ENCODE measurements around the gene SOWAHC.

Gene SOWAHC

GRCh38 chr2:109613081-109613921 lies 863 bp upstream of the SOWAHC start:
- Histone ChIP-seq H3K9me3 (no peaks in the 10 kb centered on the region), H3K4me3 (ENCODE audit: low read depth, low read length) (peak overlapping the region; percentile 43), H3K36me3 (no peaks in the 10 kb centered on the region), H3K27me3 (peaks cover 10% of the 10 kb centered on the region), H3K4me1 (no peaks in the 10 kb centered on the region)
- DNase-seq: peak; percentile 4
- TF ChIP-seq, protein P1, sequence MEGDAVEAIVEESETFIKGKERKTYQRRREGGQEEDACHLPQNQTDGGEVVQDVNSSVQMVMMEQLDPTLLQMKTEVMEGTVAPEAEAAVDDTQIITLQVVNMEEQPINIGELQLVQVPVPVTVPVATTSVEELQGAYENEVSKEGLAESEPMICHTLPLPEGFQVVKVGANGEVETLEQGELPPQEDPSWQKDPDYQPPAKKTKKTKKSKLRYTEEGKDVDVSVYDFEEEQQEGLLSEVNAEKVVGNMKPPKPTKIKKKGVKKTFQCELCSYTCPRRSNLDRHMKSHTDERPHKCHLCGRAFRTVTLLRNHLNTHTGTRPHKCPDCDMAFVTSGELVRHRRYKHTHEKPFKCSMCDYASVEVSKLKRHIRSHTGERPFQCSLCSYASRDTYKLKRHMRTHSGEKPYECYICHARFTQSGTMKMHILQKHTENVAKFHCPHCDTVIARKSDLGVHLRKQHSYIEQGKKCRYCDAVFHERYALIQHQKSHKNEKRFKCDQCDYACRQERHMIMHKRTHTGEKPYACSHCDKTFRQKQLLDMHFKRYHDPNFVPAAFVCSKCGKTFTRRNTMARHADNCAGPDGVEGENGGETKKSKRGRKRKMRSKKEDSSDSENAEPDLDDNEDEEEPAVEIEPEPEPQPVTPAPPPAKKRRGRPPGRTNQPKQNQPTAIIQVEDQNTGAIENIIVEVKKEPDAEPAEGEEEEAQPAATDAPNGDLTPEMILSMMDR (IDR thresholded peaks at IDR 0.05; ENCODE audit: low read depth, low read length): no peak

GRCh38 chr2:109614715-109615636 lies 812 bp downstream of the SOWAHC start:
- no peaks in the 10 kb centered on the region for H3K36me3 ChIP-seq
- no peak overlapping the region for H3K4me3 ChIP-seq (ENCODE audit: low read depth, low read length)
- DNase-seq: peak; percentile 3
- no peaks in the 10 kb centered on the region for H3K9me3 ChIP-seq
- no peaks in the 10 kb centered on the region for H3K4me1 ChIP-seq
- peaks cover 10% of the 10 kb centered on the region for H3K27me3 ChIP-seq
- TF ChIP-seq, protein P1 (IDR thresholded peaks at IDR 0.05; ENCODE audit: low read depth, low read length): no peak

- no peak for DNase-seq
- Histone ChIP-seq H3K27me3 (peaks cover 10% of the 10 kb centered on the region), H3K9me3 (no peaks in the 10 kb centered on the region), H3K4me3 (ENCODE audit: low read depth, low read length) (no peak overlapping the region), H3K4me1 (no peaks in the 10 kb centered on the region), H3K36me3 (no peaks in the 10 kb centered on the region)
- TF ChIP-seq, protein P1 (IDR thresholded peaks at IDR 0.05; ENCODE audit: low read depth, low read length): no peak
Measured at GRCh38 chr2:109615637-109616144, 1.5 kb downstream of the SOWAHC start.

- no peak for DNase-seq
- no peaks in the 10 kb centered on the region for H3K9me3 ChIP-seq
- H3K36me3 ChIP-seq: no peaks in the 10 kb centered on the region
- peaks cover 10% of the 10 kb centered on the region for H3K27me3 ChIP-seq
- TF ChIP-seq, protein P1 (IDR thresholded peaks at IDR 0.05; ENCODE audit: low read depth, low read length): no peak
- H3K4me3 ChIP-seq (ENCODE audit: low read depth, low read length): no peak overlapping the region
- no peaks in the 10 kb centered on the region for H3K4me1 ChIP-seq
Measured at GRCh38 chr2:109616184-109616583, 2.0 kb downstream of the SOWAHC start.

DNA sequence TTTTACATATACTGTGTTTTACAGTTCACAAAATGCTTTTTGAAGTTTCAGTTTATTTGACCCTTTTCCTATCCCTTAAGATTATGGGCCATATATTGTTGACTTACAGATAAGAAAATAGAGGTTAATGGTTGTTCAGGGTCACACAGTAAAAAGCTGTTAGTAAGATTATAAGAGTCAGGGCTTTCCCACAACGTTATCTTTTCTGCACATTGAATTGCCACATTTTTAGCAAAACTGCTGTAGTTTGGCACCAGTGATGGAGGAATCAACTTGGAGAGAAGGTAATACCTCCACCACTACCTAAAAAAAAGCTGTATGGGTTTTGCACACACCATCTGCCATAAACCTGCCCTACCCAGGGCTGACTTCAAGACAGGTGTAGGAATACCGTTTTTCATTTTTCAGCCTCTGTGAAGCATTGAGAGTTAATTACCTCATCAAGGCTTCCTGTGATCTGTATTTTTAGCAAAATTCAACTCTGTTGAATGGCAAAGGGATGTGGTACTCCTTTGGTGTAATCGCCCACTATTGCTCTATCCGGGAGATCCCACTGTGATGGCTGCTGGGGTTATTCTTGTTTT lies 5.0 kb downstream of the SOWAHC start:
- TF ChIP-seq, protein P1 (IDR thresholded peaks at IDR 0.05; ENCODE audit: low read depth, low read length): no peak

More for the DNA sequence above, 5.0 kb downstream of the SOWAHC start:
- no peaks in the 10 kb centered on the region for H3K27me3 ChIP-seq
- DNase-seq: no peak
- H3K4me3 ChIP-seq (ENCODE audit: low read depth, low read length): no peak overlapping the region
- H3K4me1 ChIP-seq: no peaks in the 10 kb centered on the region
- no peaks in the 10 kb centered on the region for H3K36me3 ChIP-seq
- H3K9me3 ChIP-seq: no peaks in the 10 kb centered on the region

Measured in BE2C (cell line).